GM12891 (cell line): ENCODE measurements around the gene LAG3.

Experiments used
- POLR2A ChIP-seq: IDR thresholded peaks from 2 replicates; pipeline ENCODE4 v1.6.1; 2011; ENCODE audit warnings: low read depth, low read length, control low read depth
- POLR2AphosphoS5 ChIP-seq: IDR thresholded peaks from 2 replicates; pipeline ENCODE4 v1.6.1; 2011; ENCODE audit warnings: low read depth, low read length, control low read depth
- TAF1 ChIP-seq: IDR thresholded peaks from 2 replicates; pipeline ENCODE4 v1.6.1; 2011; ENCODE audit warnings: low read depth, low read length, control low read depth

GRCh38 chr12:6771509-6772330 lies 600 bp upstream of the LAG3 start:
- TF ChIP-seq TAF1 = no peak
- no peak for TF ChIP-seq POLR2A
- TF ChIP-seq POLR2AphosphoS5 = no peak
